NK-92 (cell line): Measurements from ENCODE around the gene ZBTB7A.

Source experiments
- DNase-seq: peaks from one replicate; lab custom pipeline; 2025; ENCODE audit not compliant: unreplicated experiment; lab: John Stamatoyannopoulos, UW

Gene ZBTB7A

GRCh38 chr19:4038661-4039423, 27.9 kb downstream of the ZBTB7A start:
- no peak for DNase-seq

GRCh38 chr19:4038057-4038456, 28.6 kb downstream of the ZBTB7A start:
- DNase-seq = no peak

GRCh38 chr19:4037301-4037949, 29.3 kb downstream of the ZBTB7A start:
- no peak for DNase-seq

- DNase-seq = no peak
Observed at GRCh38 chr19:4036576-4037300, 30.0 kb downstream of the ZBTB7A start.

- DNase-seq = no peak
Observed at GRCh38 chr19:4035582-4035981, 31.1 kb downstream of the ZBTB7A start.

GRCh38 chr19:4035018-4035566, 31.6 kb downstream of the ZBTB7A start:
- no peak for DNase-seq

GRCh38 chr19:4034048-4035017, 32.4 kb downstream of the ZBTB7A start:
- DNase-seq = no peak

GRCh38 chr19:4033028-4033956, 33.4 kb downstream of the ZBTB7A start:
- DNase-seq = no peak

GRCh38 chr19:4032436-4032835, 34.3 kb downstream of the ZBTB7A start:
- DNase-seq = no peak

GRCh38 chr19:4031420-4031819, 35.3 kb downstream of the ZBTB7A start:
- DNase-seq = no peak

GRCh38 chr19:4030981-4031380, 35.7 kb downstream of the ZBTB7A start:
- DNase-seq = no peak

- no peak for DNase-seq
Observed at GRCh38 chr19:4030552-4030951, 36.1 kb downstream of the ZBTB7A start.

- DNase-seq = no peak
Observed at GRCh38 chr19:4029247-4029614, 37.5 kb downstream of the ZBTB7A start.

GRCh38 chr19:4028334-4029246, 38.1 kb downstream of the ZBTB7A start:
- DNase-seq = no peak

- DNase-seq = no peak
Observed at GRCh38 chr19:4027146-4027545, 39.6 kb downstream of the ZBTB7A start.

GRCh38 chr19:4025317-4025716, 41.4 kb downstream of the ZBTB7A start:
- DNase-seq = no peak

- DNase-seq = no peak
Observed at GRCh38 chr19:4023600-4024398, 42.9 kb downstream of the ZBTB7A start.

GRCh38 chr19:4019578-4019977, 47.1 kb downstream of the ZBTB7A start:
- no peak for DNase-seq
